Measurements from ENCODE around the gene NPY4R. TPM values are rescaled to one million over a fixed set of nuclear protein-coding genes. Genes with fewer than 3 reads are reported as not detected.
"Not testable (repeated sequence)": the region's sequence is repeated elsewhere in the genome, so short reads cannot be mapped to it uniquely, and the experiment has no call there.

Gene NPY4R
- total RNA-seq, 1 donor, result not detected

DNA sequence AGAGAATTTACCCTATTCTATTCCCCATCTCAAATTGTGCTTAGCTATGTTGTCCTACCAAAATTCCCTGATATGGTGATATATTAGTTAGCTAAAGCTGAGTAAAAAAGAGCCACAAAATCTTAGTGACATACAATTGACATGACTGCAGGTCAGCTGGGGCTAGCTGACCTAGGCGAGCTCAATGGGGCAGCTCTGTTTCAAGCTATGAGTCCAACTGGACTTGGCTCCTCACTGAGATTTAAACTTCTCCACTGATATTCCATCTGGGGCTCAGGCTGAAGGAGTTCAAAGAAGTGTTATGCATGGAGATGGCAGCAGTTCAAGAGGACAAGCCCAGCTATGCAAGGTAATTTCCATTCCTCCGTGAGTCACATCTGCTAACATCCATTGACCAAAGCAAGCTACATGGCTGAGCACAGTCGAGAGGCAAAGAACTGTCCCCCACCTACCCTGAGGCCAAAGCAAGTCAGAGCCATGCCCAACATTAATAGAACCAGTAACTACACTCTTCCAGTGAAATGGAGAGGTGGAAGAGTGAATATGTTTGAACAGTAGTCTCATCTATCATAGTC is 9.1 kb upstream of the NPY4R start:
- not testable (repeated sequence) for DNase-seq (ENCODE audit: low read depth); H3K4me3 ChIP-seq (ENCODE audit: low read depth, low read length)

DNA sequence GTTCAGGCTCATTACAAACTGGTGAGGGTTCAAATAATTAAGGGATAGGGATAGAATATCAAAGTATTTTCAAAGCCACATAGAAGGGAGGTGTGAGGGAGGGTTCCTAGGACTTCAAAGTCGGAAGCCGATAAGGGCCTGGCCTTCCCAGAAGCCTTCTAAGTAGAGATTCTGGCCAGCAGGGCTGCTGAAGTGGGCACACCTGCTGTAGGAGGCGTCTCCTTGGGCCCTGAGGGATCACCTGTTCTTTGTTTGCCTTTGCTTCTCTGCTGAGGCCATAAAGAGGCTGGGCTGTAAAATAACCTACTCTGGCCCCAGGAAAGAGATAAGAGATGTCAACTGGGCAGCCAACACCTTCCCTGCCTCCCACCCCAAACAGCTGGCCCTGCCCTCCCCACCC is 8.0 kb upstream of the NPY4R start:
- H3K4me3 ChIP-seq (ENCODE audit: low read depth, low read length); DNase-seq (ENCODE audit: low read depth): not testable (repeated sequence)

DNA sequence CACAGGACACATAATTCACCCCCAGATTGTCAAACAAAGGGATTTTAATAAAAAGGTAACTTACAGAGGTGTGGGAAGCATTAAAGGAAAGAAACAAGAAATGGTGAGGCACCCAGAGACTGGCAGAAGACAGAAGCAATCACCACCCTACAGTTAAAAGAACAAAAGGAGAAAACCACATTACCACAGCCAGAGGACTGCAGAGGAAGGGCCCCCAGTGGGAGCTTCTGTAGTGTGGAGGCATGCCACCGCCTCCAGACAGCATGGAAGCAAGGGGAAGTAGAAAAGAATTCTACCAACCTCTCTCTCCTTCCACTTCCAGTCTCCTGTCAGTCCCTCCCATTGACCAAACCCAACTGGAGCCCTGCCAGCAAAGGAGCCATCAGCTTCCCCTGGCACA is 4.4 kb upstream of the NPY4R start:
- not testable (repeated sequence) for DNase-seq (ENCODE audit: low read depth); H3K4me3 ChIP-seq (ENCODE audit: low read depth, low read length)

DNA sequence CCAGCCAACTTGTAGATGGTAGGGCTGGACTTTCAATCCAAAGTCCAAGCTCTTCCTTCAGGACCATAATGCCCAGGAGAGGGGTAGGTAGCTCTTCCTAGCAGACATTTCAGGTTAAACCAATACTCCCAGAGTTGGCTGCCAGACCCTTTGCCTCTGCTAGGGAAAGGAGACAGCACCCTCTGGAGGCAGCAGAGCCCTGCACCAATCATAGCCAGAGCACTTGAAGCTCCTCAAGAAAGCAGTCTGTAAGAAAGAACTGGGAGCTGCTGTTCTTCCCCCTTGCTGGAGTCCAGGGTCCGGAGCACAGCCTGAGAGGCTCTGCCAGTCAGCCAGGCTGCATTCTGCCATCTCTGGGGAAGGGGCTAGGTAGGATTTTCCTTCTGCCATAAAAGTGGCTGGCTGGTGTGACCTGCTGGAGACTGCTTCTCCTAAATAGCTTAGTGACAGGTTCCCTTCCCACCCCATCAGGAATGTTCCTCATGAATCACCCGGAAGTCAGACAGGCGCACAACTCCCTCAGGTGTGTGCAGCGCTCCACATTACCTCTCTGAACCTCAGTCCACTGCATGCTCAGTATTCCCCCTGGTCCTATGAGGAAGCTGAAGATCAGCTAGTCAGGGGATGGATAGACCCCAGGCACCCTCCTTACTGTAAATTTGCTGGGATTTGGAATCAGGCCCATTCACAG is 2.5 kb upstream of the NPY4R start:
- H3K4me3 ChIP-seq (ENCODE audit: low read depth, low read length); DNase-seq (ENCODE audit: low read depth): not testable (repeated sequence)
- TF ChIP-seq, protein P1, sequence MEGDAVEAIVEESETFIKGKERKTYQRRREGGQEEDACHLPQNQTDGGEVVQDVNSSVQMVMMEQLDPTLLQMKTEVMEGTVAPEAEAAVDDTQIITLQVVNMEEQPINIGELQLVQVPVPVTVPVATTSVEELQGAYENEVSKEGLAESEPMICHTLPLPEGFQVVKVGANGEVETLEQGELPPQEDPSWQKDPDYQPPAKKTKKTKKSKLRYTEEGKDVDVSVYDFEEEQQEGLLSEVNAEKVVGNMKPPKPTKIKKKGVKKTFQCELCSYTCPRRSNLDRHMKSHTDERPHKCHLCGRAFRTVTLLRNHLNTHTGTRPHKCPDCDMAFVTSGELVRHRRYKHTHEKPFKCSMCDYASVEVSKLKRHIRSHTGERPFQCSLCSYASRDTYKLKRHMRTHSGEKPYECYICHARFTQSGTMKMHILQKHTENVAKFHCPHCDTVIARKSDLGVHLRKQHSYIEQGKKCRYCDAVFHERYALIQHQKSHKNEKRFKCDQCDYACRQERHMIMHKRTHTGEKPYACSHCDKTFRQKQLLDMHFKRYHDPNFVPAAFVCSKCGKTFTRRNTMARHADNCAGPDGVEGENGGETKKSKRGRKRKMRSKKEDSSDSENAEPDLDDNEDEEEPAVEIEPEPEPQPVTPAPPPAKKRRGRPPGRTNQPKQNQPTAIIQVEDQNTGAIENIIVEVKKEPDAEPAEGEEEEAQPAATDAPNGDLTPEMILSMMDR (IDR thresholded peaks at IDR 0.05; ENCODE audit: insufficient read depth, low read depth, low read length), result peak; percentile 32

DNA sequence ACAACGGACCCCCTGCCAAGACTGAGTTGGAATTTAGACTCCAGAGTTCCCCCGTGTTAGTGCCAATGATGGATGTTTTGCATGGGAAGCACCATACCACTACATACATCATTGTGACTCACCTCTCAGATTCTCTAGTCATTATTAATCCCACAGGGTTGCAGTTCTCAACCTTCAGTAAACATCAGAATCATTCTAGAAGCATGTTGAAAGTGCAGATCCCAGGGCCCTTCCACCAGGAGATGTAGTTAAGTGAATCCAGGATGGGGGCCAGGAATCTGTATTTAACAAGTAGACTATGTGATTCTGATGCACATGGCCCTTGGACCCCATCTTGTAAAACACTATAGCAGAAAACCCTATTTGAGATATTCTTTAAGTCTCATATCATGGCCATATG is 2.1 kb downstream of the NPY4R start:
- DNase-seq (ENCODE audit: low read depth); H3K4me3 ChIP-seq (ENCODE audit: low read depth, low read length): not testable (repeated sequence)

DNA sequence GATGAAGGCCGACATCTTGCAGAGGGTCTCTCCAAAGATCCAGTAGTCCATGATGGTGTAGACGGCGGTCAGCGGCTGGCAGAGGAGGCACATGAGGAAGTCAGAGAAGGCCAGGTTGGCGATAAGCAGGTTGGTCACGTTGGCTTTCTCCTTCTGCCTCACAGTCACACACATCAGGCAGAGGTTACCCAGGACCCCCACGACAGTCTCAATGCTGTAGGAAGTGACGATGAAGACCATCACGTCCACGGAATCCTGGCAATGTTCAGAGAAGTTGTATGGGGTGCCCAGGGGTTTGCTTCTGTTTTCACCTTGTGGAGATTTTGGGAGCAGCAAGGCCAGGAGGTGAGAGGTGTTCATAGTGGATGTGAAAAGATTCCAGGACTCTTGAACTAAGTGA is 3.5 kb downstream of the NPY4R start:
- not testable (repeated sequence) for H3K4me3 ChIP-seq (ENCODE audit: low read depth, low read length); DNase-seq (ENCODE audit: low read depth)

DNA sequence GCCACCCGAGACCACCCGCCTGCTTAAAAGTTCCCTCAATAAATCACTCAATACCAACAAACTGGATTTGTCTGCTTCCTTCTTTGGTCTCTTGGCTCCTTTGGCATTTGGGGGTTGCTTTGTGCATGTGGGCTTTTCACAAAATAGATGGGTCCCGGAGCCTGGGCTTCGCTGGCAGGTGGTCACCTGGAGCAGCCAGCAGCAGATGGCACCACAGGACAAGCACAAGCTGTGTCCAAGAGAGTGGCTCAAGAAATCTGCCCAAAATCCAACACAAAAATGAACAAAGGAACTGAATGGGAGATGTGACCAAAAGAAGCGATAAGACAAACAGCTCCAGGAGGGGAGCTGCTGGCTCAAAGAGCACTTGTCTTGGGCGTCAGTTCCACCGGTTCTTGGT is 6.2 kb downstream of the NPY4R start:
- not testable (repeated sequence) for H3K4me3 ChIP-seq (ENCODE audit: low read depth, low read length); DNase-seq (ENCODE audit: low read depth)

DNA sequence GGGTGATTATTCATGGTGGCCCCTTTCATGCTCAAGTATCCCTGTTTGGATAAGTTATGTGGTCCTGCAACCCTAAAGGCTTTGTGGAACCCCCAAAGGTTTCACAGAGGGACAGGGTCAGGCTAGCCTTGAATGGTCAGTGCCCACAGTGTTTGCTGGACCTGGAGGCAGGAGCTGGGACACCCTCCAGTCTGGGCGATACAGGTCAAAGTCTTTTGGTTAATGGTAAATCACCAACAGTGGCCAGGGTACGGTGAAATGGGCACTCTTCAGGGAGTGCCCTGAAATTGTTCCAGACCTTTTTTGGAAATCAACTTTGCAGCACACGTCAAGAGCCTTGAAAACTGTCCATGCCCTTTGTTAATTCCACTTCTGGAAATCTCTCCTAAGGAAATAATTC is 8.7 kb downstream of the NPY4R start:
- H3K4me3 ChIP-seq (ENCODE audit: low read depth, low read length); DNase-seq (ENCODE audit: low read depth): not testable (repeated sequence)

DNA sequence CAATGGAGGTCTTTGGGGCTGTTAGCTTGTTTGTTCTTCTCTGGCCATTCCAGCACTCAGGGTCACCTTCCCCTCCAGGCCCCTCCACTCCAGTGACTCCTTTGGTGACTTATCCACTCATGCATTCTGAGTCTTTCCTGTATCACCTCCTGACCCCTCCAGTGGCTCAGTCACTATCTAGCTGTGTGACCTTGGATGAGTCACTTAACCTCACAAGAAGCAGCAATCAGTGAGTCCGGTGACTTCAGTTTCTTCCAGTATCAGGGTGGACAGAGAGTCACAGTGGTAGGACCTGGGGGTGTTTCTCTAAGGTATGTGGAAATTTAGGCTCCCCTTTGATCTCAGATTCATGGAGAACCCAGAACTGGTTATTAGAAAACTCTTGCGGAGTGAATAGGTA is 9.8 kb downstream of the NPY4R start:
- H3K4me3 ChIP-seq (ENCODE audit: low read depth, low read length); DNase-seq (ENCODE audit: low read depth): not testable (repeated sequence)

DNA sequence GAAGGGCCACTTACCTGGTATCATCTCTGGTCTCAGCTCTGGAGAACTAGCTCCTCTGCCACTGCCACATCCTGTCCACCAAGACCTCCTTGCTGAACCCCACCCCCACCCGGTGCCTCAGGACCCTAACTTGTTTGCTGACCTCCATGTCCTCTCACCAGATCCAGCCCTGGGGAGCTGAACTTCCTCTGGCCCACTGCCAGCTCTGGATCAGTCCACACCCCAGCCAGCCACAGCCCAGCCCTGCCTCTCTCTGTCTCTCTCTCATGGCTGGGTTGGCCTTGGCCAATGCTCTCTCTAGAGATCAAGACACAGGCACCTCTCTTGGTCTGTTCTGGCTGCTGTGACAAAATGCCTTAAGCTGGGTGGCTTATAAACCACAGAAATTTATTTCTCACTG is 14.4 kb downstream of the NPY4R start:
- DNase-seq (ENCODE audit: low read depth), result not testable (repeated sequence)

DNA sequence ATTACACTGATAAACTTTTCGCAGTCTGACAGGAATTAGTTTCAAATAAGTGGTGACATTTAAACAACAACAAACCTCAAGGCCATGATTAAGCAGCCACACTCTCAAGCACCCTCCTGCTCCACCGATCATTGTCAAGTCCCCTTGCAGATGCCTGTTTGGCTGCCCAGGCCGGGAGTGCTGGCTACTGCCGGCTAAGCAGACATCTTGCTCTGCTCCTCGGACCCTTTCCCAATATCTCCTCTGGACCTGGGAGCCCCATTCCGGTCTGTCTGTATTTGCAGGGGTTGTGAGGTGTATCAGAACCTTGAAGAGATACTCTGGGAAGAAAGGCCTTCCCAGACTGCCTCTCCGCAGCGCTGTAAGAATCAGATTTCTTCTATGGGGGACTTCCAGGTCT is 14.9 kb downstream of the NPY4R start:
- DNase-seq (ENCODE audit: low read depth), result not testable (repeated sequence)

More for the DNA sequence above, 14.4 kb downstream of the NPY4R start:
- not testable (repeated sequence) for H3K4me3 ChIP-seq (ENCODE audit: low read depth, low read length)

DNA sequence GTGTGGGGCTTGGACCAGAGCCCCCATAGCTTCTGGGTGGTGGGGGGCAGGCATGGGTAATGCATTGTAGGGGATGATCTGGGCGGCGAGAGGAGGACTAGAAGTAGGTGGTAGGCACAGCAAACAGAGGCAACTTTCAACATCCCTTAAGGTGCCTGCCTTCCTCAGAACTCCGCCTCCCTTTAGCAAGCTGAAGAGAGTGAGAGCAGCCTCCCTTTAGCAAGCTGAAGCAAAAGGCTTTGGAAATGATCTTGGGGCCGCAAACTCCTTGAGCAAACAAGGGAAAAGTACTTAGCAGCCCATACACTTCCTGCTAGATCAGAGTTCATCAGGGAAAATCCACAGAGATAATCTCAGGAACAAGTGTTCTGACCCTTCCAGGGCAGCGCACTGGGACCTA is 18.3 kb downstream of the NPY4R start:
- H3K4me3 ChIP-seq (ENCODE audit: low read depth, low read length); DNase-seq (ENCODE audit: low read depth): not testable (repeated sequence)

More for the DNA sequence above, 14.9 kb downstream of the NPY4R start:
- H3K4me3 ChIP-seq (ENCODE audit: low read depth, low read length), result not testable (repeated sequence)

DNA sequence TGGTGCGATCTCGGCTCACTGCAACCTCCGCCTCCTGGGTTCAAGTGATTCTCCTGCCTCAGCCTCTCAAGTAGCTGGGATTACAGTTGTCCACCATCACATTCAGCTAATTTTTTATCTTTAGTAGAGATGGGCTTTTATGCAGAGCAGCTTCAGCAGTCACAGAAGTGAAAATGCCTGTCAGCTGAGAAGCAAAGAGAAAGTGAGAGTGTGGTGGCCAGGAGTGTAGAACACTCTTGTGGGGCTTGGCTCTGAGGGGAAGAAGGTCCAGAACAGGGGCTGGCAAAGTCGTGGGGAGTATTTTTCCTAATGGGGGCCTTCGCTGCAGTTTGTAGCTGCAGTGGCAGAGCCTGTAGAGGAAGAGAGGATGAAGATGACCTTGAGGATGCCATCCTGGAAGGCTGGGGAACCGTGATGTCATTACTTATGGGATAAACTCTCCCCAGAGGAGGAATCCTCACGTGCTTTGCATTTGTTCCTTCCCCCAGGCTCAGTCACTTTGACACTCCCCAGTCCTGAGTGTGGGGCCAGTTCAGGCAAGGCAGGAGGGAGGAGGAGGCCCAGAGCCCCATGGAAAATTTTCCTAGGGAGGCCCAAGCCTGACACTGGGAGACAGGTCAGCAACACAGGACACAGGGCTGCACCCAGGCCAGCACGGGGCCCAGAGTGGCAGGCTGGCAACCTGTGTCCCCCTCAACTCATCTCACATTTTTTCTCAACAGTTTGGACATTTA is 20.2 kb downstream of the NPY4R start:
- DNase-seq (ENCODE audit: low read depth); H3K4me3 ChIP-seq (ENCODE audit: low read depth, low read length): not testable (repeated sequence)

DNA sequence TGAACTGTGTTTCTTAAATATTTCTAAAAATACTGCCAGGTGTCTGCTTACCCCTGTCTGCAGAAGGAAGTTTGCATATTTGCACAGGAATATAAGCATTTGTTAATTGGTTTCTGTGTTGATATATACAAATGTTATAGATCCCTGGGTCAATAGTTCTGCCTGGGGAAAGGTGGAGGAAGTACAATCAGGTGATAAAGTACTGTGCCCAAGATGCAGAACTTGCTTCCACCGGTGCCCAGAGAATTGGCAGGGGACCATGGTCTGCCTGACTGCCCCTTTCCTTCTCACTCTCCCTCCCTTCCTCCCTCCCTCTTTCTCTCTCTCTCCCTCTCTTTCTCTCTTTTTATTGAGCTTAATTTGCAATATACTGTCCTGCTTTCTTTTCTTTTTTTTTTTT is 22.3 kb downstream of the NPY4R start:
- not testable (repeated sequence) for H3K4me3 ChIP-seq (ENCODE audit: low read depth, low read length); DNase-seq (ENCODE audit: low read depth)

DNA sequence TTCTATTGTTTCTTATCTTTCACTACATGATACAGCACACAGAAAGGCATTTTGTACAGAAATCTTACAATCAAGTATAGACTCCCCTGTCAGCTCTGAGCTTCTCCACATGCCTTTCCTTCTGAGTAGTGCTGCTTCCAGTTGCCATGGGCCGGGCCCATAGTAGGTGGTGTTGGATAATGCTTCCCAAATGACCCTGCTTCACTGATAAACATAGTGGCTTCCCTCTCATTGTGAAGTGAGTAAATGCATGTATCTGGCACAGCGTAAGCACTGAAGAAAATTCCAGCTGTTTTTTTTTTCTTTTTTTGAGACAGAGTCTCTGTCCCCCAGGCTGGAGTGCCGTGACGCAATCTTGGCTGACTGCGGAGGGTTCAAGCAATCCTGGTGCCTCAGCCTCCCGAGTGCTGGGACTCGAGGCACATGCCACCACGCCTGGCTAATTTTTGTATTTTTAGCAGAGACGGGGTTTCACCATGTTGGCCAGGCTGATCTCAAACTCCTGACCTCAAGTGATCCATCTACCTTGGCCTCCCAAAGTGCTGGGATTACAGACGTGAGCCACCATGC is 23.0 kb downstream of the NPY4R start:
- DNase-seq (ENCODE audit: low read depth), result peak; percentile 1
- not testable (repeated sequence) for H3K4me3 ChIP-seq (ENCODE audit: low read depth, low read length)

DNA sequence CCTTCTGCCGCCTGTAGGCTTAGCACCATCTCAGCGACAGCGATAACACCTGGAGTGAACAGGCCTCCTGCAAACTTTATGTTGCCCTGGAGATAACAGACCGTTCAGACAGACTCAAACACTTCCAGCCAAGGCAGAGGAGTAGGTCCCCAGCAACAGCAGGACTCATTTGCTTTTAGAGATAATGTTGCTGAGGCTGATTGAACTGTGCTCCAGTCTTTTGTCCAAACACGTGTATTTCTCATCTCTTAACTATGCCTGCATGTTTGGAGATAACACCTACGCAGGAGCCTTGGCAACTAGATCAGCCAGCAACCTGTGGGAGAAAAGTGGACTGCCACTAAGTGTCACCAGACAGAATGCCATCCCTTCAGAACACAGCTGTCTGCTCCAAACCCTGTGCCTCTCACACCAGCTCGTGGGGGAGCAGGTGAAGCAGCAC is 23.9 kb downstream of the NPY4R start:
- not testable (repeated sequence) for DNase-seq (ENCODE audit: low read depth); H3K4me3 ChIP-seq (ENCODE audit: low read depth, low read length)

DNA sequence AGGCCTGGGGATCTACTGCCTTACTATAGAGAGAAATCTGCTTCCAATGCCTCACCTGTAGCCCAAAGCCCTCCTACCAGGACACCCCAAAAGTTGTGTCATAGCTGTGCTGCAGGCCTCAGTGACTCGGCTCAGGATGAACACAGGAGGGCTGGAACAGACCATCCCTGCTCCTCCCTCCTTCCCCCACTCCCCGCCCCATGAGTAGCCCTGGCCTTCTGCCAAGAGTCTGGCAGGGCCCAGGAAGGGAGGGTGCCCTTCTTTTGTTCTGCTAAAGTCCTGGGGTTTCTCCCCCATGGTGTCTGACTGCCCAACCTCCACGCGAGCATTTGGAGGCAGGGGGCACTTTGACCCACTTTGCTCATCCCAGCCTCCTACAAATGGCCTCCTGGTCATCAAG is 24.8 kb downstream of the NPY4R start:
- H3K4me3 ChIP-seq (ENCODE audit: low read depth, low read length), result not testable (repeated sequence)

DNA sequence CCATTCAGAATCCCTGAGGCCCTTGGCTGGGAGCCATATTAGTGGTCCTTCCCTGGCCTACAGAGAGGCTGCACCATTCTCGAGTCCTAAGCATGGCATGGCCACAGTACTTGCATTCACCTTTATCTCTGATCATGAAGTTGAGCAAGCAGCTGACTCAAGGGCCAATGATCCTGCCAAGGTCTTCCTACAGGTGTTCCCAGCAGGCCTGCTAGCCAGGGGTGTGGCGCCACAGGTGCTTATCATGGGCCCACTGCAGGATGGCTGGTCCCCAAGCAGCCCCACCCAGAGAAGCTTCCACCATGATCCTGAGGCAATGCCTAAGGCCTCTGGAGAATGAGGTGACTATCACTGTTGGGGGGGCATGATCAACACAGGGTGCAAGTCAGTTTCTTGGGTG is 42.2 kb downstream of the NPY4R start:
- DNase-seq (ENCODE audit: low read depth); H3K4me3 ChIP-seq (ENCODE audit: low read depth, low read length): not testable (repeated sequence)

More for the DNA sequence above, 24.8 kb downstream of the NPY4R start:
- DNase-seq (ENCODE audit: low read depth), result not testable (repeated sequence)

All from fibroblast of villous mesenchyme (primary cell).